ENCODE measurements around the gene HLCS.

Gene HLCS

GRCh38 chr21:36973986-36974850 is 7.7 kb upstream of the HLCS start (continued):
- no peak for TF ChIP-seq ZNF362 (tag by site-specific recombination; IDR thresholded peaks at IDR 0.05)
- no peak for TF ChIP-seq ZNF121 (tag by site-specific recombination; IDR thresholded peaks at IDR 0.05)
- TF ChIP-seq AEBP2 (tag by site-specific recombination; IDR thresholded peaks at IDR 0.05; ENCODE audit: borderline replicate concordance): no peak
- TF ChIP-seq KLF1 (tag by site-specific recombination; IDR thresholded peaks at IDR 0.05): peak; percentile 31; the same call in 1 of the 2 replicates
- TF ChIP-seq ZNF26 (tag by site-specific recombination; IDR thresholded peaks at IDR 0.05): no peak
- no peak for TF ChIP-seq ZNF175 (tag by site-specific recombination; IDR thresholded peaks at IDR 0.05)
- peak; percentile 40; the same call in 1 of the 2 replicates for TF ChIP-seq ZNF324 (tag by site-specific recombination; IDR thresholded peaks at IDR 0.05)
- TF ChIP-seq ZFP69B (tag by site-specific recombination; IDR thresholded peaks at IDR 0.05): no peak

- 0 out of 2 replicates have a peak, but pooled peaks have one; percentile 16 for TF ChIP-seq ZNF366 (tag by site-specific recombination; conservative IDR thresholded peaks at IDR 0.05)
- no peak for TF ChIP-seq ZNF621 (tag by site-specific recombination; IDR thresholded peaks at IDR 0.05)
- H3K4me1 ChIP-seq (ENCODE audit: control insufficient read depth, insufficient read depth, low read length): peaks cover 8% of the 10 kb centered on the region; the same call in 1 of the 2 replicates
- no peak overlapping the region for H3K4me3 ChIP-seq (ENCODE audit: low read depth, low read length)
- CTCF ChIA-PET: interaction anchor here (1.0 to 1.4 kb wide), 3 partner anchors 13 to 41 kb away, joined by 3 to 6 read pairs (median 4); no protein-coding TSS in a partner anchor
- H3K27ac ChIP-seq (ENCODE audit: extremely low read depth, low read depth, low read length): no peak overlapping the region
- POLR2A ChIA-PET: interaction anchor here (0.7 kb wide), 1 partner anchor 1562 kb away, joined by 3 read pairs; no protein-coding TSS in a partner anchor
- no peaks in the 10 kb centered on the region for H3K9me3 ChIP-seq (ENCODE audit: control insufficient read depth, insufficient read depth, low read depth, low read length)
- no peaks in the 10 kb centered on the region for H3K36me3 ChIP-seq (ENCODE audit: control insufficient read depth in 2 of 2, insufficient read depth in 1 of 2, low read length in 2 of 2)
These were observed 2.5 kb upstream of the HLCS start for GRCh38 chr21:36968976-36969375.

GRCh38 chr21:36968414-36968813 is 1.9 kb upstream of the HLCS start:
- Histone ChIP-seq H3K9me3 (ENCODE audit: control insufficient read depth, insufficient read depth, low read depth, low read length) (no peaks in the 10 kb centered on the region), H3K4me3 (ENCODE audit: low read depth, low read length) (no peak overlapping the region)
- POLR2A ChIA-PET: no interaction called here

More at GRCh38 chr21:36968414-36968813, 1.9 kb upstream of the HLCS start:
- CTCF ChIA-PET: interaction anchor here (1.0 to 5.2 kb wide), 3 partner anchors 8 to 42 kb away, joined by 3 to 48 read pairs (median 3); no protein-coding TSS in a partner anchor
- Histone ChIP-seq H3K36me3 (ENCODE audit: control insufficient read depth in 2 of 2, insufficient read depth in 1 of 2, low read length in 2 of 2) (no peaks in the 10 kb centered on the region), H3K27ac (ENCODE audit: extremely low read depth, low read depth, low read length) (no peak overlapping the region), H3K4me1 (ENCODE audit: control insufficient read depth, insufficient read depth, low read length) (peaks cover 8% of the 10 kb centered on the region; the same call in 1 of the 2 replicates)
- TF ChIP-seq REST (tag by site-specific recombination; IDR thresholded peaks at IDR 0.05) (no peak), ZNF426 (tag by site-specific recombination; IDR thresholded peaks at IDR 0.05) (no peak), ZNF112 (tag by site-specific recombination; IDR thresholded peaks at IDR 0.05) (no peak), ZNF660 (tag by site-specific recombination; IDR thresholded peaks at IDR 0.05) (no peak), ZBTB8A (tag by site-specific recombination; IDR thresholded peaks at IDR 0.05) (no peak), ZNF404 (tag by site-specific recombination; IDR thresholded peaks at IDR 0.05) (no peak), SP2 (tag by site-specific recombination; IDR thresholded peaks at IDR 0.05) (no peak)
